HepG2 (cell line): Measurements from ENCODE around the gene IFNK. TPM values are rescaled to one million over a fixed set of nuclear protein-coding genes. Genes with fewer than 3 reads are reported as not detected.

Experiments used
- ATAC-seq: fragments of 200-7000 bp; cut with Tn5 transposase; 3 replicates; pipeline ENCODE4 v1.9.1; 2020; ENCODE audit warnings: mild to moderate bottlenecking, moderate library complexity
- BruUV-seq: library from RNA; stranded (reverse); fragments of 400-500 nt; replicated peaks from 2 replicates; lab custom pipeline; 2021; lab: Mats Ljungman, UMichigan
- CTCF ChIA-PET: fragments of 300-600 bp; formaldehyde crosslinking; extraction: SDS; loops from one replicate; lab custom pipeline; 2021; ENCODE audit warnings: low total read pairs, inconsistent platforms, low intra/inter-chr PET ratio; lab: Yijun Ruan, JAX
- POLR2A ChIA-PET: fragments of 350-600 bp; sonication (Branson Sonifier 250); formaldehyde crosslinking; loops from one replicate; lab custom pipeline; 2020; ENCODE audit warnings: antibody characterized with exemption, inconsistent platforms; lab: Yijun Ruan, JAX
- DNase-seq: peaks from one replicate; pipeline ENCODE4 v3.0.0-alpha.2; 2015; ENCODE audit warnings: low spot score
- FAIRE-seq: peaks from 3 replicates; lab custom pipeline; 2011; peaks lifted over from hg19 to GRCh38; lab: Jason Lieb, UNC
- H2AFZ ChIP-seq: one replicate; pipeline ENCODE4 v1.6.1; 2011; ENCODE audit warnings: low read length, inconsistent platforms
- H3K27ac ChIP-seq: fragments of 300-600 bp; 3 replicates; pipeline ENCODE4 v1.8.0; 2011; ENCODE audit warnings: mixed run types, mild to moderate bottlenecking, mixed read lengths, low read length, inconsistent platforms; ENCODE audit not compliant: insufficient read depth; ENCODE audit errors: extremely low read length
- H3K27me3 ChIP-seq, 2 experiments: fragments of 200-600 bp in 1 of 2; 2 replicates in 1 of 2; 3 replicates in 1 of 2; pipeline versions ENCODE4 v1.6.0 to v1.8.0; 2011; ENCODE audit warnings: low read length in 2 of 2, mild to moderate bottlenecking in 2 of 2, moderate library complexity in 2 of 2, inconsistent platforms in 1 of 2; ENCODE audit not compliant: insufficient read depth in 2 of 2, control insufficient read depth in 1 of 2
- H3K36me3 ChIP-seq, 2 experiments: fragments of 200-600 bp in 1 of 2; replicated peaks in 1 of 2; 2 replicates in 1 of 2; 3 replicates in 1 of 2; pipeline versions ENCODE4 v1.5.1 to v1.8.0; 2011; ENCODE audit warnings: low read length in 2 of 2, inconsistent platforms in 1 of 2; ENCODE audit not compliant: insufficient read depth in 2 of 2, control insufficient read depth in 1 of 2
- H3K4me1 ChIP-seq: 2 replicates; pipeline ENCODE4 v1.5.1; 2012; ENCODE audit warnings: low read length, inconsistent platforms; ENCODE audit not compliant: insufficient read depth
- H3K4me2 ChIP-seq: 2 replicates; pipeline ENCODE4 v1.6.0; 2011; ENCODE audit warnings: low read depth, low read length, inconsistent platforms
- H3K4me3 ChIP-seq, 3 experiments: fragments of 200-600 bp in 1 of 3; sonication (generic), shearing (Covaris generic) in 1 of 3; replicated peaks in 1 of 3; 2 replicates each; pipeline ENCODE4 v1.5.1; 2011 to 2016; ENCODE audit warnings: low read length in 3 of 3, inconsistent platforms in 2 of 3, low read depth in 2 of 3, mild to moderate bottlenecking in 2 of 3, control low read depth in 1 of 3, mixed read lengths in 1 of 3; ENCODE audit not compliant: insufficient read depth in 1 of 3
- H3K79me2 ChIP-seq: one replicate; pipeline ENCODE4 v1.6.1; 2011; ENCODE audit warnings: low read length, inconsistent platforms; ENCODE audit not compliant: insufficient read depth
- H3K9ac ChIP-seq: 2 replicates; pipeline ENCODE4 v1.6.0; 2011; ENCODE audit warnings: mild to moderate bottlenecking, low read depth, low read length, inconsistent platforms; ENCODE audit not compliant: insufficient read depth
- H3K9me3 ChIP-seq: 2 replicates; pipeline ENCODE4 v1.5.1; 2012; ENCODE audit warnings: mild to moderate bottlenecking, low read length
- H4K20me1 ChIP-seq: 2 replicates; pipeline ENCODE4 v1.6.0; 2011; ENCODE audit warnings: inconsistent platforms, mild to moderate bottlenecking, low read length, moderate library complexity; ENCODE audit not compliant: insufficient read depth
- CBX5 ChIP-seq: sonication (generic); formaldehyde crosslinking; IDR thresholded peaks from 2 replicates; pipeline ENCODE4 v1.4.0; 2020; ENCODE audit warnings: missing genetic modification reagents, borderline replicate concordance
- HMG20A ChIP-seq: IDR thresholded peaks from 2 replicates; pipeline ENCODE4 v1.6.1; 2016; ENCODE audit warnings: borderline replicate concordance
- IKZF4 ChIP-seq: sonication (generic); formaldehyde crosslinking; IDR thresholded peaks from 2 replicates; pipeline ENCODE4 v1.5.1; 2020; ENCODE audit warnings: borderline replicate concordance, mild to moderate bottlenecking, low read depth, missing genetic modification reagents; ENCODE audit errors: not compliant biosample characterization
- PAWR ChIP-seq: sonication (generic); formaldehyde crosslinking; IDR thresholded peaks from 2 replicates; pipeline ENCODE4 v1.4.0; 2020; ENCODE audit warnings: missing genetic modification reagents, mild to moderate bottlenecking, borderline replicate concordance
- UBTF ChIP-seq: sonication (generic); formaldehyde crosslinking; IDR thresholded peaks from 2 replicates; pipeline ENCODE4 v1.4.0; 2020; ENCODE audit warnings: mild to moderate bottlenecking, missing genetic modification reagents
- ZC3H13 ChIP-seq: sonication (generic); formaldehyde crosslinking; IDR thresholded peaks from 2 replicates; pipeline ENCODE4 v1.8.1; 2023; ENCODE audit warnings: mild to moderate bottlenecking, missing genetic modification reagents, moderate library complexity
- ZNF552 ChIP-seq: sonication (generic); formaldehyde crosslinking; IDR thresholded peaks from 2 replicates; pipeline ENCODE4 v1.9.0; 2022; ENCODE audit warnings: missing genetic modification reagents, mild to moderate bottlenecking, borderline replicate concordance
- ZNF605 ChIP-seq: sonication (generic); formaldehyde crosslinking; IDR thresholded peaks from 2 replicates; pipeline ENCODE4 v1.8.0; 2022; ENCODE audit warnings: mild to moderate bottlenecking, missing genetic modification reagents
- WGBS: methylation state at CpG from one replicate; pipeline ENCODE4 v1.1.6; 2017; ENCODE audit warnings: low lambda C conversion rate; 5-methylcytosine and 5-hydroxymethylcytosine counted together
- in situ Hi-C: cut with HindIII; loops from 2 replicates; pipeline ENCODE4 v1.10.0; 2017; ENCODE audit warnings: low pct_unique_long_range_greater_than_20kb; ENCODE audit not compliant: extremely low pct_ligation_motif_present
- intact Hi-C: fragments of 100-400 bp; cut with micrococcal nuclease; formaldehyde crosslinking; loops from one replicate; pipeline ENCODE4 v1.10.0; 2022; ENCODE audit not compliant: unreplicated experiment
- polyA plus RNA-seq, 8 experiments: library from polyadenylated mRNA; depleted of rRNA in 3 of 8; stranded (reverse) in 7 of 8; unstranded in 1 of 8; fragments of >200 nt; fragmentation: Illumina TruSeq in 4 of 8; extraction: Trizol in 4 of 8; gene quantifications; 2 replicates each; pipeline versions ENCODE4 v1.2.1 to v1.2.3, GENCODE V29; 2011 to 2016; ENCODE audit warnings: low read depth in 4 of 8, missing spikeins in 1 of 8, mixed read lengths in 1 of 8; ENCODE audit not compliant: insufficient read depth in 1 of 8
- total RNA-seq, 5 experiments: library from RNA; depleted of rRNA; stranded (reverse); fragments of >200 nt; fragmentation: Illumina TruSeq; extraction: Trizol; gene quantifications; 2 replicates each; pipeline ENCODE4 v1.2.3, GENCODE V29; 2016; ENCODE audit warnings: low read depth in 1 of 5
- TF ChIP-seq, protein P1 (sequence below): sonication (generic); formaldehyde crosslinking; IDR thresholded peaks from 2 replicates; pipeline ENCODE4 v1.8.0; 2022; ENCODE audit warnings: mild to moderate bottlenecking, missing genetic modification reagents; ENCODE audit not compliant: insufficient replicate concordance
- TF ChIP-seq, protein P2 (sequence below): sonication (generic); IDR thresholded peaks from 2 replicates; pipeline ENCODE4 v1.6.1; 2016; ENCODE audit warnings: low read depth, borderline replicate concordance

IFNK gene
- total and polyA plus RNA-seq, 2 of the 13 experiments (the other 11 are each of a cell fraction or from before 2014, with no cell fraction given) = not detected

DNA sequence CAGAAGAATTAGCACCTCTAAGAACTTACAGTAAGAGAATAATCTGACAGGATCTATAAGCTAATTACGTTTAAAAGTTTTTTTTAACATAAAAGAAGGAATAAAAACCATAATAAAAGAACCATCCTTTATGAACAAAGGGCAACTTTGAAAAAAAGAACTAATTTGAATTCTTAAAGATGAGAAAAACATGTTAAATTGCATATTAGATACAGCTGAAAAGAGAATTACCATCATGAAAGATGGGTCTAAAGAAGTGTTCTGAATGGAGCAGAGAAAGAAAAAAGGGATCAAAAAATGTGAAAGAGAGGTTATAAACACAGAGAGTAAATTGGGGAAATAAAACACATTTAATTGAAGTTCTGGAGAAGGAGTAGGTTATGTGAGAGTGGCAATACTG lies 45.8 kb upstream of the IFNK start (continued):
- no peak for TF ChIP-seq IKZF4 (CRISPR knock-in tag)
- TF ChIP-seq, protein P1, sequence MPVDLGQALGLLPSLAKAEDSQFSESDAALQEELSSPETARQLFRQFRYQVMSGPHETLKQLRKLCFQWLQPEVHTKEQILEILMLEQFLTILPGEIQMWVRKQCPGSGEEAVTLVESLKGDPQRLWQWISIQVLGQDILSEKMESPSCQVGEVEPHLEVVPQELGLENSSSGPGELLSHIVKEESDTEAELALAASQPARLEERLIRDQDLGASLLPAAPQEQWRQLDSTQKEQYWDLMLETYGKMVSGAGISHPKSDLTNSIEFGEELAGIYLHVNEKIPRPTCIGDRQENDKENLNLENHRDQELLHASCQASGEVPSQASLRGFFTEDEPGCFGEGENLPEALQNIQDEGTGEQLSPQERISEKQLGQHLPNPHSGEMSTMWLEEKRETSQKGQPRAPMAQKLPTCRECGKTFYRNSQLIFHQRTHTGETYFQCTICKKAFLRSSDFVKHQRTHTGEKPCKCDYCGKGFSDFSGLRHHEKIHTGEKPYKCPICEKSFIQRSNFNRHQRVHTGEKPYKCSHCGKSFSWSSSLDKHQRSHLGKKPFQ (CRISPR knock-in tag) = no peak

DNA sequence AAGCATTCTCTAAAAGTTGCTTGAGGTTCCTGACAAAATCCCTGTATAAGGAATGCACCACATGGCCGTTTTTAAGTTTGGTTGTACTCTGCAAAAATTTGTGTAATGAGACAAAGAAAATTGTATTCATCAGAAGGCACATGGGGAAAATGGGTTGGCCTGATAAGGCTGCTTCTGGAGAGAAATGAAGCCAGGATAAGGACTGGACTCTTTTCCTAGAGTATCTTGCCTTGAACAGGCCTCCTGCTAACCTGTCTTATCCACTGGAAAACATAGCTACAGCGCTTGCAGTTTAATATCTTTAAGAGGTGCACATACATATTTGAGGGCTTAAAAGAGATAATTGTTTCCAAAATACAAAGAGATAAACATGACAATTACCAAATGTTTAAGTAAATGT lies 41.4 kb upstream of the IFNK start:
- no peaks in the 10 kb centered on the region; a peak in 1 of 5 replicates for H3K27me3 ChIP-seq
- intact Hi-C loops = no loop called here
- no peaks in the 10 kb centered on the region for H3K79me2 ChIP-seq
- FAIRE-seq (no peak), DNase-seq (no peak), ATAC-seq (no peak)
- H3K9me3 ChIP-seq = no peaks in the 10 kb centered on the region
- H3K4me2 ChIP-seq = no peak overlapping the region
- H3K4me1 ChIP-seq = no peaks in the 10 kb centered on the region
- H3K9ac ChIP-seq = no peak overlapping the region
- ChIA-PET CTCF (no interaction called here), POLR2A (no interaction called here)
- no peak overlapping the region for H2AFZ ChIP-seq
- 5% methylated on average over 2 of the region's 2 CpGs for WGBS
- no TSS peak for BruUV-seq
- no peaks in the 10 kb centered on the region for H4K20me1 ChIP-seq
- H3K27ac ChIP-seq = no peak overlapping the region
- no peaks in the 10 kb centered on the region for H3K36me3 ChIP-seq
- in situ Hi-C loops = no loop called here
- H3K4me3 ChIP-seq = no peak overlapping the region
- TF ChIP-seq CBX5 (CRISPR knock-in tag) (no peak), ZNF552 (CRISPR knock-in tag) (no peak), UBTF (CRISPR knock-in tag) (no peak), ZNF605 (no peak), PAWR (no peak), ZC3H13 (CRISPR knock-in tag) (no peak), HMG20A (CRISPR knock-in tag) (no peak)
- TF ChIP-seq, protein P2, sequence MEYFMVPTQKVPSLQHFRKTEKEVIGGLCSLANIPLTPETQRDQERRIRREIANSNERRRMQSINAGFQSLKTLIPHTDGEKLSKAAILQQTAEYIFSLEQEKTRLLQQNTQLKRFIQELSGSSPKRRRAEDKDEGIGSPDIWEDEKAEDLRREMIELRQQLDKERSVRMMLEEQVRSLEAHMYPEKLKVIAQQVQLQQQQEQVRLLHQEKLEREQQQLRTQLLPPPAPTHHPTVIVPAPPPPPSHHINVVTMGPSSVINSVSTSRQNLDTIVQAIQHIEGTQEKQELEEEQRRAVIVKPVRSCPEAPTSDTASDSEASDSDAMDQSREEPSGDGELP = no peak
